ENCODE data around the gene ID3. TPM values are rescaled to one million over a fixed set of nuclear protein-coding genes. Genes with fewer than 3 reads are reported as not detected.
"Not testable (repeated sequence)": the region's sequence is repeated elsewhere in the genome, so short reads cannot be mapped to it uniquely, and the experiment has no call there.

ID3 gene
- total RNA-seq, 2 donors from 2014 or later: 32.3 to 37.2 TPM

DNA sequence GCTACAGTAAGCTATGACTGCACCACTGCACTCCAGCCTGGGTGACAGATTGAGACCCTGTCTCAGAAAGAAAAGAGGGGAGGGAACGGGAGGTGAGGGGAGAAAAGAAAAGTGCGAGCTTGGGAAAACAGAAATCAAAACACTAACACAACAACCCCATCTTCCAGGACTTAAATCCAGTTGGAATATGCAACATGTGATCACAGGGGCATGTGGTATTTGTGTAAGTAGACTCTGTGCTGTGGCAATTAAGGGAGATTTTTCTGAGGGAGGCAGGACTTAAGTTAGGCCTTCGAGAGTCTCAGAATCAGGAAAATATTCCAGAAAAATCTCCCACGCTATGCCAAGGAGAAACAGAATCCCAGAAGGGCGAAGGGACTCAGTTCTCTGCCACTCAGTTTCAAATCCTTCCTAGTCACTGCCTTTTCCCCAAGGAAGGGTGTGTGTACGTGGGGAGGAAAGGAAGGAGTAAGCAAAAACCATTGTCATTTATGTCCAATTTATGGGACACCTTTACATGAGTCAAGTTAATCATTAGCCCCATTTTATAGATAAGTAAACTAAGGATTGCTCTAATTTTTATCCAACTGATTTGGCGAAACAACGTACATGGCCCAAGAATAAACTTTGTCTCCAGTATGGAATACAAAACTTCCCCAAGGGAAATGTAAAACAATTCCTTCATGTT is 12.3 kb downstream of the ID3 start:
- H3K4me3 Mint-ChIP-seq: no peak overlapping the region
- no peaks in the 10 kb centered on the region for H3K36me3 Mint-ChIP-seq (ENCODE audit: insufficient read depth in 2 of 2)
- no peaks in the 10 kb centered on the region for H3K27me3 Mint-ChIP-seq (ENCODE audit: low read depth)
- DNase-seq (no peak), ATAC-seq (replicated peaks in 1 of 2) (no peak)
- H3K9me3 Mint-ChIP-seq: no peaks in the 10 kb centered on the region
- H3K4me1 Mint-ChIP-seq (ENCODE audit: low read depth): peaks cover 10% of the 10 kb centered on the region
- H3K27ac Mint-ChIP-seq: no peak overlapping the region

- H3K4me1 Mint-ChIP-seq (ENCODE audit: low read depth): peaks cover 4% of the 10 kb centered on the region
- no peak overlapping the region for H3K4me3 Mint-ChIP-seq
- H3K9me3 Mint-ChIP-seq: no peaks in the 10 kb centered on the region
- DNase-seq: no peak
- no peaks in the 10 kb centered on the region for H3K27me3 Mint-ChIP-seq (ENCODE audit: low read depth)
- no peaks in the 10 kb centered on the region for H3K36me3 Mint-ChIP-seq (ENCODE audit: insufficient read depth in 2 of 2)
- H3K27ac Mint-ChIP-seq: no peak overlapping the region
- no peak for ATAC-seq (replicated peaks in 1 of 2)
Observed at GRCh38 chr1:23545851-23546250, 13.4 kb downstream of the ID3 start.

DNA sequence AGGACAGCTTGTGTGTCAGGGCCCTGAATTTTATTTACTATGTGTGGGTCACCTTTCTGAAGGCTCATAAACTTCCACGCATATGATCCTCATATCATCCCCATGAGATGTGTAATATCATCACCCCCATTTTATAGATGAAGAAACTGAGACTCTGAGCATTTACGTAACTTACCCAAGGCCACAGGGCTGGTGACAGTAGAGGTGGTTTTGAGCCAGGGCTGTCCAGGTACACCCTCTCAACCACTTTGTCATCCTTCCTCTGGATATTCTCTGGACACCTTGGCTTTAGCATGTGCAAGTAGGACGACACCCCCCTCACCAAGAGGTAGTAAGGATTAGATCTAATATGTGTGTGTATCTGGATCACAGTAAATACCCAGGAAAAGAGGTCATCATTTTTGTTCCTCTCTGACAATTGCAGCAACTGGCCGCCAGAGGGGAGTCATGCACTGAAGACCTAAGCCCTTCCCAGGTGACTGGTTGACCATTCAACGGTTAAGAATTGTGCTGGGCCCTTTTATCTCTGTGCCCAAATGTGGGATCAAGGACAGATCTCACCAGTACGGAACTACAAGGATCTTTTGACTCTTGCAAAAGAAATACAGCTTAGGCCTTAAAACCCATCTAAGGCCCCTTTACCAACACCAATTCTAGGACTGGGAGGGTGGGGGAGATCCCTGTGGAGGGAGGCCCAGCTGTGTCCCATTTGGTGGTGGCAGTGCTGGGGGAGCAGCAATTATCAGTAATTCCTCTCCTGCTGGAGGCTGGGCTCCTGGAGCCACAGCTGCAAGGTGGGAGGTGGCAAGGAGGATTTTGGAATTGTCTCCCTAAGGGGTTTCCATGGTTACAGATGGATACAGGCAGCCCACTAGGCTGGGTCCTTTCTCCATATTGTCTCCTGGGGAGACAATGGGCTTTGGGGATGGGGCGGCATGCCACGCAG is 14.6 kb downstream of the ID3 start:
- Mint-ChIP-seq H3K36me3 (ENCODE audit: insufficient read depth in 2 of 2) (no peaks in the 10 kb centered on the region), H3K4me1 (ENCODE audit: low read depth) (peaks cover 8% of the 10 kb centered on the region), H3K27me3 (ENCODE audit: low read depth) (no peaks in the 10 kb centered on the region), H3K27ac (no peak overlapping the region), H3K9me3 (no peaks in the 10 kb centered on the region), H3K4me3 (no peak overlapping the region)
- ATAC-seq (replicated peaks in 1 of 2): peak; percentile 60
- peak; percentile 76 to 78 for DNase-seq

DNA sequence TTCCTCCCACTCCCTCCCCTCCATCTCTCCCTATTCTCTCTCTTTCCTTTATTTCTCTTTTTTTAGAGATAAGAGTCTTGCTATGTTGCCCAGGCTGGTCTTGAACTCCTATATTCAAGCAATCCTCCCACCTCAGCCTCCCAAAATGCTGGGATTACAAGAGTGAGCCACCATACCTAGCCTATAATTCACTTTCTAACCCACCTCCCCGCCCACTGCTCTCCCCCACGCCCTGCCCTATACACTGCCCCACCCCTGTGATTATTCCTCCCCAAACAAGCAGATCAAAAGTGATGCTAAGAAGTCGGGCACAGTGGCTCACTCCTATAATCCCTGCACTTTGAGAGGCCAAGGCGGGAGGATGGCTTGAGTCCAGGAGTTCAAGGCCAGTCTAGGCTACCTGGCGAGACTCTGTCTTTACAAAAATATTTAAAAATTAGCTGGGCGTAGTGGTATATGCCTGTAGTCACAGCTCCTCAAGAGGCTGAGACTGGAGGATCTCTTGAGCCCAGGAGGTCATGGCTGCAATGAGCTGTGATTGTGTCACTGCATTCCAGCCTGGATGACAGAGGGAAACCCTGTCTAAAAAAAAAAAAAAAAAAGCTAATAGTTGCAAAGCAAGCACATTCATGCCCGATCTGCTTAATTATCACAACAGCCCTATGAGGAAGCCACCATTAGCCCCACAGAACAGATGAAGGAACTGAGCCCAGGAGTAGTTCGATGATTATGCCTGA is 15.4 kb downstream of the ID3 start:
- no peak overlapping the region for H3K4me3 Mint-ChIP-seq
- H3K27me3 Mint-ChIP-seq (ENCODE audit: low read depth): no peaks in the 10 kb centered on the region
- no peaks in the 10 kb centered on the region for H3K36me3 Mint-ChIP-seq (ENCODE audit: insufficient read depth in 2 of 2)
- no peak overlapping the region for H3K27ac Mint-ChIP-seq
- ATAC-seq (replicated peaks in 1 of 2) (no peak), DNase-seq (no peak)
- peaks cover 11% of the 10 kb centered on the region for H3K4me1 Mint-ChIP-seq (ENCODE audit: low read depth)
- H3K9me3 Mint-ChIP-seq: no peaks in the 10 kb centered on the region

DNA sequence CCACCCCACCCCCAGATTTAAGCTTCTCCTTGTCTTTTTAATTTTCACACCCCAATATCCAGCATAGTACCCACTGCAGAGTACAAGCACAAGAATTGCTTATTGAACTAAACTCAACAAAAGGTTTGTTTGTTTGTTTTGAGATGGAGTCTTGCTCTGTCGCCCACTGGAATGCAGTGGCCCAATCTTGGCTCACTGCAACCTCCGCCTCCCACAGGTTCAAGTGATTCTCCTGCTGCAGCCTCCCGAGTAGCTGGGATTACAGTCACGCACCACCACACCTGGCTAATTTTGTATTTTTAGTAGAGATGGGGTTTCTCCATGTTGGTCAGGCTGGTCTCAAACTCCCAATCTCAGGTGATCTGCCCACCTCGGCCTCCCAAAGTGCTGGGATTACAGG is 16.4 kb downstream of the ID3 start:
- H3K27ac Mint-ChIP-seq; ATAC-seq (replicated peaks in 1 of 2); H3K27me3 Mint-ChIP-seq (ENCODE audit: low read depth); H3K4me3 Mint-ChIP-seq; H3K9me3 Mint-ChIP-seq; H3K36me3 Mint-ChIP-seq (ENCODE audit: insufficient read depth in 2 of 2); DNase-seq: not testable (repeated sequence)
- H3K4me1 Mint-ChIP-seq (ENCODE audit: low read depth): peaks cover 11% of the 10 kb centered on the region

DNA sequence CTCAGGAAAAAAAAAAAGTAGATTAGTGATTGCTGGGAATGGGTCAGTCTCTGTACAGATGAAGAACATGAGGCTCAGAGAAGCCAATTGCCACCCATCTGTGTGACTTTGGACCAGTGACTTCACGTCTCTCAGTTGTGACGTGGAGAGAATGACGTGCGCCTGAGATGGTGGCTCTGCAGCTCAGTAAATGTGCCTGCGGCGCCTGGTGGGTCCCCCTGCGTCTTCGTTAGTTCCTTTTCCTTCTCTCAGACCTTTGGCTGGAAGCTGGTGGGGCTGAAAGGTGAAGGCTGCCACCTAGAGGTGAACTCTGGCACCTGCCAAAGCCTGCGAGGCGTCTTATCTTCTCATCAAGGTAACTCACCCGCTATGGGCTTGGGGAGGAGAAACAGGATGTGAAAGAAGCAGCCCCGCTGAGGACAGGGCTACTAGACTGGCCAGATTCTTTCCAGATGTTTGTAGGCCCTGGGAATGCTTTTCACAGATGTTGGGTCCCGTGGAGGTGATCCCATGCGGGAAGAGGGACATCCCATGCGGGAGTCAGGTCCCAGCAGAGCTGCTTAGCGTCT is 19.5 kb downstream of the ID3 start:
- ATAC-seq (replicated peaks in 1 of 2): peak; percentile 95 to 96
- H3K27ac Mint-ChIP-seq: no peak overlapping the region
- H3K4me1 Mint-ChIP-seq (ENCODE audit: low read depth): peaks cover 20% of the 10 kb centered on the region
- H3K9me3 Mint-ChIP-seq: no peaks in the 10 kb centered on the region
- peak; percentile 91 to 92 for DNase-seq
- H3K4me3 Mint-ChIP-seq: peak overlapping the region; percentile 50 to 73
- H3K27me3 Mint-ChIP-seq (ENCODE audit: low read depth): no peaks in the 10 kb centered on the region
- H3K36me3 Mint-ChIP-seq (ENCODE audit: insufficient read depth in 2 of 2): no peaks in the 10 kb centered on the region

DNA sequence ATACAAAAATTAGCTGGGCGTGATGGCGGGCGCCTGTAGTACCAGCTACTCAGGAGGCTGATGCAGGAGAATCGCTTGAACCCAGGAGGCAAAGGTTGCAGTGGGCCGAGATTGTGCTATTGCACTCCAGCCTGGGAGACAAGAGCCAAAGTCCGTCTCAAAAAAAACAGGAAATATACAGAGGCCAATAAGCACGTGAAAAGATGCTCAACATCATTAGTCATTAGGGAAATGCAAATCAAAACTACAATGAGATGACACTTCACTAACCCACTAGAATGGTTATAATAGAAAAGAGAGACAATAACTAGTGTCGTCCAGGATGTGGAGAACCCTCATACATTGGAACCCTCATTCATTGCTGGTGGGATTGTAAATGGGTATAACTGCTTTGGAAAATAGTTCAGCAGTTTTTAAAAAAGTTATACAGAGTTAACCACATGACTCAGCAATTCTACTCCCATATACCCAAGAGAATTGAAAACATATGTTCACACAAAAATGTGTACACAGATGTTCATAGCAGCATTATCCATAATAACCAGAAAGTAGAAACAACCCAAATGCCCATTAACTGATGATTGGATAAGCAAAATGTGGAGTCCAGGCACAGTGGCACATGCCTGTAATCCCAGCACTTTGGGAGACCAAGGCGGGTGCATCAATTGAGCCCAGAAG is 21.9 kb downstream of the ID3 start:
- no peak for ATAC-seq (replicated peaks in 1 of 2)
- H3K27ac Mint-ChIP-seq: no peak overlapping the region

GRCh38 chr1:23533246-23534023 is 25.9 kb downstream of the ID3 start:
- peak overlapping the region; percentile 10 for H3K27ac Mint-ChIP-seq
- H3K9me3 Mint-ChIP-seq: no peaks in the 10 kb centered on the region
- H3K27me3 Mint-ChIP-seq (ENCODE audit: low read depth): peaks cover 6% of the 10 kb centered on the region
- H3K4me1 Mint-ChIP-seq (ENCODE audit: low read depth): peaks cover 54% of the 10 kb centered on the region
- ATAC-seq (replicated peaks in 1 of 2) (peak; percentile 49 to 64), DNase-seq (no peak)
- H3K4me3 Mint-ChIP-seq: peak overlapping the region; percentile 7 to 62
- H3K36me3 Mint-ChIP-seq (ENCODE audit: insufficient read depth in 2 of 2): peaks cover 1% of the 10 kb centered on the region in 2 donors

More for the DNA sequence above, 21.9 kb downstream of the ID3 start:
- Mint-ChIP-seq H3K36me3 (ENCODE audit: insufficient read depth in 2 of 2) (no peaks in the 10 kb centered on the region), H3K9me3 (no peaks in the 10 kb centered on the region), H3K4me3 (no peak overlapping the region), H3K4me1 (ENCODE audit: low read depth) (peaks cover 39% of the 10 kb centered on the region), H3K27me3 (ENCODE audit: low read depth) (peaks cover 6% of the 10 kb centered on the region)
- DNase-seq: no peak

- Mint-ChIP-seq H3K27me3 (ENCODE audit: low read depth) (peaks cover 6% of the 10 kb centered on the region), H3K4me1 (ENCODE audit: low read depth) (peaks cover 63% of the 10 kb centered on the region)
- ATAC-seq (replicated peaks in 1 of 2): no peak
Observed at GRCh38 chr1:23531562-23532094, 27.7 kb downstream of the ID3 start.

GRCh38 chr1:23530747-23531561 is 28.3 kb downstream of the ID3 start, which contains the start of gene E2F2:
Gene E2F2, minus strand, starts transcription at chr1:23531233. Its CDS starts 440 bp downstream, at chr1:23530793.
- Mint-ChIP-seq H3K4me1 (ENCODE audit: low read depth) (peaks cover 70% of the 10 kb centered on the region), H3K27me3 (ENCODE audit: low read depth) (peaks cover 6% of the 10 kb centered on the region), H3K9me3 (no peaks in the 10 kb centered on the region), H3K36me3 (ENCODE audit: insufficient read depth in 2 of 2) (peaks cover 1% of the 10 kb centered on the region in 2 donors), H3K27ac (peak within 1 kb of the TSS; percentile 98), H3K4me3 (peak within 1 kb of the TSS; percentile 92 to 97)
- peak; percentile 69 to 72 for ATAC-seq (replicated peaks in 1 of 2)
- DNase-seq: peak; percentile 83 to 86

More at GRCh38 chr1:23531562-23532094, 27.7 kb downstream of the ID3 start:
- H3K9me3 Mint-ChIP-seq: no peaks in the 10 kb centered on the region
- H3K36me3 Mint-ChIP-seq (ENCODE audit: insufficient read depth in 2 of 2): peaks cover 1% of the 10 kb centered on the region in 2 donors
- no peak for DNase-seq
- H3K4me3 Mint-ChIP-seq: peak overlapping the region; percentile 92 to 97
- H3K27ac Mint-ChIP-seq: peak overlapping the region; percentile 98
